HepG2 (cell line): ENCODE measurements around the gene CA14. TPM values are rescaled to one million over a fixed set of nuclear protein-coding genes. Genes with fewer than 3 reads are reported as not detected.

Experiments
- ATAC-seq: fragments of 200-7000 bp; cut with Tn5 transposase; 3 replicates; pipeline ENCODE4 v1.9.1; 2020; ENCODE audit warnings: mild to moderate bottlenecking, moderate library complexity
- BruUV-seq: library from RNA; stranded (reverse); fragments of 400-500 nt; replicated peaks from 2 replicates; lab custom pipeline; 2021; lab: Mats Ljungman, UMichigan
- CTCF ChIA-PET: fragments of 300-600 bp; formaldehyde crosslinking; extraction: SDS; loops from one replicate; lab custom pipeline; 2021; ENCODE audit warnings: low total read pairs, inconsistent platforms, low intra/inter-chr PET ratio; lab: Yijun Ruan, JAX
- POLR2A ChIA-PET: fragments of 350-600 bp; sonication (Branson Sonifier 250); formaldehyde crosslinking; loops from one replicate; lab custom pipeline; 2020; ENCODE audit warnings: antibody characterized with exemption, inconsistent platforms; lab: Yijun Ruan, JAX
- DNase-seq: peaks from one replicate; pipeline ENCODE4 v3.0.0-alpha.2; 2015; ENCODE audit warnings: low spot score
- FAIRE-seq: peaks from 3 replicates; lab custom pipeline; 2011; peaks lifted over from hg19 to GRCh38; lab: Jason Lieb, UNC
- H2AFZ ChIP-seq: one replicate; pipeline ENCODE4 v1.6.1; 2011; ENCODE audit warnings: low read length, inconsistent platforms
- H3K27ac ChIP-seq: fragments of 300-600 bp; 3 replicates; pipeline ENCODE4 v1.8.0; 2011; ENCODE audit warnings: mixed run types, mild to moderate bottlenecking, mixed read lengths, low read length, inconsistent platforms; ENCODE audit not compliant: insufficient read depth; ENCODE audit errors: extremely low read length
- H3K27me3 ChIP-seq, 2 experiments: fragments of 200-600 bp in 1 of 2; 2 replicates in 1 of 2; 3 replicates in 1 of 2; pipeline versions ENCODE4 v1.6.0 to v1.8.0; 2011; ENCODE audit warnings: low read length in 2 of 2, mild to moderate bottlenecking in 2 of 2, moderate library complexity in 2 of 2, inconsistent platforms in 1 of 2; ENCODE audit not compliant: insufficient read depth in 2 of 2, control insufficient read depth in 1 of 2
- H3K36me3 ChIP-seq, 2 experiments: fragments of 200-600 bp in 1 of 2; replicated peaks in 1 of 2; 2 replicates in 1 of 2; 3 replicates in 1 of 2; pipeline versions ENCODE4 v1.5.1 to v1.8.0; 2011; ENCODE audit warnings: low read length in 2 of 2, inconsistent platforms in 1 of 2; ENCODE audit not compliant: insufficient read depth in 2 of 2, control insufficient read depth in 1 of 2
- H3K4me1 ChIP-seq: 2 replicates; pipeline ENCODE4 v1.5.1; 2012; ENCODE audit warnings: low read length, inconsistent platforms; ENCODE audit not compliant: insufficient read depth
- H3K4me2 ChIP-seq: 2 replicates; pipeline ENCODE4 v1.6.0; 2011; ENCODE audit warnings: low read depth, low read length, inconsistent platforms
- H3K4me3 ChIP-seq, 3 experiments: fragments of 200-600 bp in 1 of 3; sonication (generic), shearing (Covaris generic) in 1 of 3; replicated peaks in 1 of 3; 2 replicates each; pipeline ENCODE4 v1.5.1; 2011 to 2016; ENCODE audit warnings: low read length in 3 of 3, inconsistent platforms in 2 of 3, low read depth in 2 of 3, mild to moderate bottlenecking in 2 of 3, control low read depth in 1 of 3, mixed read lengths in 1 of 3; ENCODE audit not compliant: insufficient read depth in 1 of 3
- H3K79me2 ChIP-seq: one replicate; pipeline ENCODE4 v1.6.1; 2011; ENCODE audit warnings: low read length, inconsistent platforms; ENCODE audit not compliant: insufficient read depth
- H3K9ac ChIP-seq: 2 replicates; pipeline ENCODE4 v1.6.0; 2011; ENCODE audit warnings: mild to moderate bottlenecking, low read depth, low read length, inconsistent platforms; ENCODE audit not compliant: insufficient read depth
- H3K9me3 ChIP-seq: 2 replicates; pipeline ENCODE4 v1.5.1; 2012; ENCODE audit warnings: mild to moderate bottlenecking, low read length
- H4K20me1 ChIP-seq: 2 replicates; pipeline ENCODE4 v1.6.0; 2011; ENCODE audit warnings: inconsistent platforms, mild to moderate bottlenecking, low read length, moderate library complexity; ENCODE audit not compliant: insufficient read depth
- BHLHE40 ChIP-seq: IDR thresholded peaks from 2 replicates; pipeline ENCODE4 v1.6.1; 2011; ENCODE audit warnings: low read length, improper control_type of control experiment
- HNF4G ChIP-seq, 2 experiments: sonication (generic) in 1 of 2; formaldehyde crosslinking in 1 of 2; IDR thresholded peaks; 2 replicates each; pipeline versions ENCODE4 v1.4.0 to v1.6.1; 2011 to 2020; ENCODE audit warnings: borderline replicate concordance in 2 of 2, low read depth in 2 of 2, mild to moderate bottlenecking in 2 of 2, low read length in 1 of 2, missing genetic modification reagents in 1 of 2, moderate library complexity in 1 of 2
- MYNN ChIP-seq: sonication (generic); formaldehyde crosslinking; IDR thresholded peaks from 2 replicates; pipeline ENCODE4 v1.4.0; 2020; ENCODE audit warnings: mild to moderate bottlenecking, low read depth, missing genetic modification reagents
- NFYC ChIP-seq: IDR thresholded peaks from 2 replicates; pipeline ENCODE4 v1.6.1; 2016; ENCODE audit warnings: missing genetic modification reagents, missing compliant biosample characterization
- RAD51 ChIP-seq: fragments of 450-650 bp; IDR thresholded peaks from 2 replicates; pipeline ENCODE4 v1.6.1; 2016; ENCODE audit warnings: borderline replicate concordance
- RFX5 ChIP-seq: IDR thresholded peaks from 2 replicates; pipeline ENCODE4 v1.6.1; 2011; ENCODE audit warnings: low read depth, low read length, improper control_type of control experiment
- SUZ12 ChIP-seq: fragments of 150-350 bp; IDR thresholded peaks from 2 replicates; pipeline ENCODE4 v1.6.1; 2014; ENCODE audit warnings: low read depth, low read length
- ZNF878 ChIP-seq: sonication (generic); formaldehyde crosslinking; IDR thresholded peaks from 2 replicates; pipeline ENCODE4 v1.8.1; 2023; ENCODE audit warnings: mild to moderate bottlenecking, missing genetic modification reagents, moderate library complexity
- WGBS: methylation state at CpG from one replicate; pipeline ENCODE4 v1.1.6; 2017; ENCODE audit warnings: low lambda C conversion rate; 5-methylcytosine and 5-hydroxymethylcytosine counted together
- in situ Hi-C: cut with HindIII; loops from 2 replicates; pipeline ENCODE4 v1.10.0; 2017; ENCODE audit warnings: low pct_unique_long_range_greater_than_20kb; ENCODE audit not compliant: extremely low pct_ligation_motif_present
- intact Hi-C: fragments of 100-400 bp; cut with micrococcal nuclease; formaldehyde crosslinking; loops from one replicate; pipeline ENCODE4 v1.10.0; 2022; ENCODE audit not compliant: unreplicated experiment
- polyA plus RNA-seq, 8 experiments: library from polyadenylated mRNA; depleted of rRNA in 3 of 8; stranded (reverse) in 7 of 8; unstranded in 1 of 8; fragments of >200 nt; fragmentation: Illumina TruSeq in 4 of 8; extraction: Trizol in 4 of 8; gene quantifications; 2 replicates each; pipeline versions ENCODE4 v1.2.1 to v1.2.3, GENCODE V29; 2011 to 2016; ENCODE audit warnings: low read depth in 4 of 8, missing spikeins in 1 of 8, mixed read lengths in 1 of 8; ENCODE audit not compliant: insufficient read depth in 1 of 8
- total RNA-seq, 5 experiments: library from RNA; depleted of rRNA; stranded (reverse); fragments of >200 nt; fragmentation: Illumina TruSeq; extraction: Trizol; gene quantifications; 2 replicates each; pipeline ENCODE4 v1.2.3, GENCODE V29; 2016; ENCODE audit warnings: low read depth in 1 of 5
- TF ChIP-seq, protein P1 (sequence below): fragments of 450-650 bp; IDR thresholded peaks from 2 replicates; pipeline ENCODE4 v1.6.1; 2016
- TF ChIP-seq, protein P2 (sequence below): sonication (generic); formaldehyde crosslinking; IDR thresholded peaks from 2 replicates; pipeline ENCODE4 v1.5.0; 2020; ENCODE audit warnings: mild to moderate bottlenecking, missing genetic modification reagents, moderate library complexity
- TF ChIP-seq, protein P3 (sequence below): sonication (generic); formaldehyde crosslinking; IDR thresholded peaks from 2 replicates; pipeline ENCODE4 v1.4.0; 2020; ENCODE audit warnings: missing genetic modification reagents, borderline replicate concordance

The CA14 gene
- total and polyA plus RNA-seq, 2 of the 13 experiments (the other 11 are each of a cell fraction or from before 2014, with no cell fraction given) = 2.4 to 8.5 TPM

DNA sequence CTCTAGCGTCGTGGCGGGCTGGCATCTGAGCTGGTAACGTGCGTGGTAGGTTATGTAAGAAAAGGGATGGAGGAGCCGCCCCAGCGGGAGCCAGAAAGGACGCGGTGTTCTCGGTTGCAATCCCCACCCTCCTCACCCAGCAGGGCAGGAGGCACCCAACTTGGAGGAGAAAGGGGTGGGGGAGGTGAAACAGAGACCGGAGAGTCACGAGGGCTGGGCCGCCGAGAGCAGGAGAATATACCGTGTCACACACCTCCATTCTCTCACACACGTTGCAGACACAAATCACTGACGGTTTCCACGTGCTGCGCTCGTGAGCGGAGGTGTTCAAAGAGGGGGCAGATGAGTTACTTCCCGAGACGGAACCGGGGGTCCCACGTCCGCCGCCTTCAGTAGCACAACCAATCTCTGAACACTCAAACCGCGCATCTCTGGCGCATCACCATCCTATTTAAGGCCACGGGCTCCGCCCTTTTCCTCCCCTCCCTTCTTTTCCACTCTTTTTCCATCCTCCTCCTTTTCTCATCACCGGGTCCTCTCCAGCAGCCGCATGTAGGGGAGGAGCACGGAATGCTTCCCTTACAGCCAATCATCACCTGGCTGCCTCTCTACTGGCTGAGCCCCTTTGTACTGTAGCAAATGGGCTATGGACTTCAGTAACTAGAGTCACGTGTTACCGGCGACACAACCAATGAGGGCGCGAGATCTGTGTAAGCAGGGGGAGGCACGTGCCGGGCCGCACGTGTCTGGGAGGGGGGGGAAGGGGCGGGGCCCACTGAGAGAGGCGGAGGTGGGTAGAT, 24.4 kb downstream of the CA14 start, which contains the start of gene CIART:
Gene CIART, plus strand, starts transcription at position 797 of the 800 bp plus-strand sequence. CDS start 714 bp downstream, outside the sequence.
- Histone ChIP-seq H3K9ac (no peak within 1 kb of the TSS), H3K36me3 (no peaks in the 10 kb centered on the region), H3K4me3 (peak within 1 kb of the TSS in 1 of 3 experiments; percentile 33; a peak in 1 of 6 replicates), H3K27ac (no peak within 1 kb of the TSS), H3K9me3 (no peaks in the 10 kb centered on the region), H2AFZ (no peak within 1 kb of the TSS), H3K4me1 (peaks cover 33% of the 10 kb centered on the region), H3K79me2 (no peaks in the 10 kb centered on the region), H4K20me1 (no peaks in the 10 kb centered on the region), H3K4me2 (peak within 1 kb of the TSS; percentile 66), H3K27me3 (peaks cover 0 to 4% of the 10 kb centered on the region in 2 experiments; a peak in 1 of 5 replicates)
- POLR2A ChIA-PET = interaction anchor here (2.3 kb wide), 2 partner anchors 24 to 26 kb away, joined by 16 to 24 read pairs; partner anchors contain the start of gene CA14
- FAIRE-seq (no peak), ATAC-seq (peak; percentile 19; the same call in 1 of the 3 replicates), DNase-seq (no peak)
- WGBS = 84% methylated on average over 46 of the region's 46 CpGs
- no TSS peak for BruUV-seq
- CTCF ChIA-PET = interaction anchor here (1.3 to 2.9 kb wide), 2 partner anchors 24 to 26 kb away, joined by 3 to 45 read pairs; partner anchors contain the start of gene CA14
- in situ Hi-C loops (no loop called here), intact Hi-C loops (loop anchor here (1.0 kb wide), 1 partner anchor 27 kb away; no protein-coding TSS in a partner anchor)
- TF ChIP-seq RFX5 = peak; percentile 79
- TF ChIP-seq ZNF878 = no peak
- TF ChIP-seq NFYC (CRISPR knock-in tag) = peak; percentile 62
- TF ChIP-seq SUZ12 = no peak
- no peak for TF ChIP-seq MYNN (CRISPR knock-in tag)
- TF ChIP-seq HNF4G (IDR thresholded peaks at IDR 0.05; ENCODE audit: borderline replicate concordance, low read depth, low read length) = no peak
- TF ChIP-seq HNF4G (CRISPR knock-in tag; IDR thresholded peaks at IDR 0.05; ENCODE audit: borderline replicate concordance, low read depth) = no peak
- TF ChIP-seq, protein P1, sequence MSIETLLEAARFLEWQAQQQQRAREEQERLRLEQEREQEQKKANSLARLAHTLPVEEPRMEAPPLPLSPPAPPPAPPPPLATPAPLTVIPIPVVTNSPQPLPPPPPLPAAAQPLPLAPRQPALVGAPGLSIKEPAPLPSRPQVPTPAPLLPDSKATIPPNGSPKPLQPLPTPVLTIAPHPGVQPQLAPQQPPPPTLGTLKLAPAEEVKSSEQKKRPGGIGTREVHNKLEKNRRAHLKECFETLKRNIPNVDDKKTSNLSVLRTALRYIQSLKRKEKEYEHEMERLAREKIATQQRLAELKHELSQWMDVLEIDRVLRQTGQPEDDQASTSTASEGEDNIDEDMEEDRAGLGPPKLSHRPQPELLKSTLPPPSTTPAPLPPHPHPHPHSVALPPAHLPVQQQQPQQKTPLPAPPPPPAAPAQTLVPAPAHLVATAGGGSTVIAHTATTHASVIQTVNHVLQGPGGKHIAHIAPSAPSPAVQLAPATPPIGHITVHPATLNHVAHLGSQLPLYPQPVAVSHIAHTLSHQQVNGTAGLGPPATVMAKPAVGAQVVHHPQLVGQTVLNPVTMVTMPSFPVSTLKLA = 0 out of 2 replicates have a peak, but pooled peaks have one; percentile 20
- TF ChIP-seq, protein P2, sequence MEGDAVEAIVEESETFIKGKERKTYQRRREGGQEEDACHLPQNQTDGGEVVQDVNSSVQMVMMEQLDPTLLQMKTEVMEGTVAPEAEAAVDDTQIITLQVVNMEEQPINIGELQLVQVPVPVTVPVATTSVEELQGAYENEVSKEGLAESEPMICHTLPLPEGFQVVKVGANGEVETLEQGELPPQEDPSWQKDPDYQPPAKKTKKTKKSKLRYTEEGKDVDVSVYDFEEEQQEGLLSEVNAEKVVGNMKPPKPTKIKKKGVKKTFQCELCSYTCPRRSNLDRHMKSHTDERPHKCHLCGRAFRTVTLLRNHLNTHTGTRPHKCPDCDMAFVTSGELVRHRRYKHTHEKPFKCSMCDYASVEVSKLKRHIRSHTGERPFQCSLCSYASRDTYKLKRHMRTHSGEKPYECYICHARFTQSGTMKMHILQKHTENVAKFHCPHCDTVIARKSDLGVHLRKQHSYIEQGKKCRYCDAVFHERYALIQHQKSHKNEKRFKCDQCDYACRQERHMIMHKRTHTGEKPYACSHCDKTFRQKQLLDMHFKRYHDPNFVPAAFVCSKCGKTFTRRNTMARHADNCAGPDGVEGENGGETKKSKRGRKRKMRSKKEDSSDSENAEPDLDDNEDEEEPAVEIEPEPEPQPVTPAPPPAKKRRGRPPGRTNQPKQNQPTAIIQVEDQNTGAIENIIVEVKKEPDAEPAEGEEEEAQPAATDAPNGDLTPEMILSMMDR (CRISPR knock-in tag) = no peak
- TF ChIP-seq, protein P3, sequence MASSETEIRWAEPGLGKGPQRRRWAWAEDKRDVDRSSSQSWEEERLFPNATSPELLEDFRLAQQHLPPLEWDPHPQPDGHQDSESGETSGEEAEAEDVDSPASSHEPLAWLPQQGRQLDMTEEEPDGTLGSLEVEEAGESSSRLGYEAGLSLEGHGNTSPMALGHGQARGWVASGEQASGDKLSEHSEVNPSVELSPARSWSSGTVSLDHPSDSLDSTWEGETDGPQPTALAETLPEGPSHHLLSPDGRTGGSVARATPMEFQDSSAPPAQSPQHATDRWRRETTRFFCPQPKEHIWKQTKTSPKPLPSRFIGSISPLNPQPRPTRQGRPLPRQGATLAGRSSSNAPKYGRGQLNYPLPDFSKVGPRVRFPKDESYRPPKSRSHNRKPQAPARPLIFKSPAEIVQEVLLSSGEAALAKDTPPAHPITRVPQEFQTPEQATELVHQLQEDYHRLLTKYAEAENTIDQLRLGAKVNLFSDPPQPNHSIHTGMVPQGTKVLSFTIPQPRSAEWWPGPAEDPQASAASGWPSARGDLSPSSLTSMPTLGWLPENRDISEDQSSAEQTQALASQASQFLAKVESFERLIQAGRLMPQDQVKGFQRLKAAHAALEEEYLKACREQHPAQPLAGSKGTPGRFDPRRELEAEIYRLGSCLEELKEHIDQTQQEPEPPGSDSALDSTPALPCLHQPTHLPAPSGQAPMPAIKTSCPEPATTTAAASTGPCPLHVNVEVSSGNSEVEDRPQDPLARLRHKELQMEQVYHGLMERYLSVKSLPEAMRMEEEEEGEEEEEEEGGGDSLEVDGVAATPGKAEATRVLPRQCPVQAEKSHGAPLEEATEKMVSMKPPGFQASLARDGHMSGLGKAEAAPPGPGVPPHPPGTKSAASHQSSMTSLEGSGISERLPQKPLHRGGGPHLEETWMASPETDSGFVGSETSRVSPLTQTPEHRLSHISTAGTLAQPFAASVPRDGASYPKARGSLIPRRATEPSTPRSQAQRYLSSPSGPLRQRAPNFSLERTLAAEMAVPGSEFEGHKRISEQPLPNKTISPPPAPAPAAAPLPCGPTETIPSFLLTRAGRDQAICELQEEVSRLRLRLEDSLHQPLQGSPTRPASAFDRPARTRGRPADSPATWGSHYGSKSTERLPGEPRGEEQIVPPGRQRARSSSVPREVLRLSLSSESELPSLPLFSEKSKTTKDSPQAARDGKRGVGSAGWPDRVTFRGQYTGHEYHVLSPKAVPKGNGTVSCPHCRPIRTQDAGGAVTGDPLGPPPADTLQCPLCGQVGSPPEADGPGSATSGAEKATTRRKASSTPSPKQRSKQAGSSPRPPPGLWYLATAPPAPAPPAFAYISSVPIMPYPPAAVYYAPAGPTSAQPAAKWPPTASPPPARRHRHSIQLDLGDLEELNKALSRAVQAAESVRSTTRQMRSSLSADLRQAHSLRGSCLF (CRISPR knock-in tag) = no peak
- peak; percentile 63 for TF ChIP-seq BHLHE40
- 0 out of 2 replicates have a peak, but pooled peaks have one; percentile 4 for TF ChIP-seq RAD51
